GM18909 (cell line): ENCODE measurements around the gene RFTN1.

ENCODE experiments used
- ATAC-seq: cut with Tn5 transposase; IDR thresholded peaks from one replicate; pipeline ENCODE4 v1.9.1; 2021; ENCODE audit warnings: mild to moderate bottlenecking; ENCODE audit not compliant: unreplicated experiment, poor library complexity

RFTN1 gene

DNA sequence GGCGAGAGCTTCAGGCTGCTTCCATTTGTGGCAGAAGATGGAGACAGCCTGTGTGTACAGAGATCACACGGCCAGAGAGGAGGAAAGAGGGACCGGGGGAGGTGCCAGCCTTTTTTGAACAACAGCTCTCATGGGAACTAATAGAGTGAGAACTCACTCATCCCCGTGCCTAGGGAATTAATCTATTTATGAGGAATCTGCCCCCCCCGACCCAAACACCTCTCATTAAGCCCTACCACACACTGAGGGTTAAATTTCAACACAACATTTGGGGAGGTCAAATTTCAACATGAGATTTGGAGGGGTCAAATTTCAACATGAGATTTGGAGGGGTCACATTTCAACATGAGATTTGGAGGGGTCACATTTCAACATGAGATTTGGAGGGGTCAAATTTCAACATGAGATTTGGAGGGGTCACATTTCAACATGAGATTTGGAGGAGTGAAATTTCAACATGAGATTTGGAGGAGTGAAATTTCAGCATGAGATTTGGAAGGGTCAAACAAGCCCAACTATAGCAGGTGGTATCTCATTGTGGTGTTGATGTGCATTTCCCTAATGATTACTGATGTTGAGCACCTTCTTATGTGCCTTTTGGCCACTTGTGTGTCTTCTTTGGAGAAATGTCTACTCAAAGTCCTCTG, 20.6 kb upstream of the RFTN1 start:
- no peak for ATAC-seq

DNA sequence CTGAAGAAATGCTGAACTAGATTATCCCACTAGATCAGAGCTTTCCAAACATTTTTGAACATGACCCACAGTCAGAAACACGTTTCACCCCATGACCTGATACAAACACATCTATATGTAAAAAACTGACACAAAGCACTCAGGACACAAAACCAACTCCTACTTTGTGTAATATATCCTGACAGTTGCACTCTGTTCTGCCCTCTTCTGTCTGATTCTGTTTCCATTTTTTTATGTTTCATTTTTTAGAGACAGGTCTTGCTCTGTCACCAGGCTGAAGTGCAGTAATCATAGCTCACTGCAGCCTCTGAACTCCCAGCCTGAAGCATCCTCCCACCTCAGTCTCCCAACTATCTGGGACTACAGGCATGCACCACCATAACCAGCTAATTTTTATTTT, 15.8 kb upstream of the RFTN1 start:
- no peak for ATAC-seq

GRCh38 chr3:16528581-16528993, 15.1 kb upstream of the RFTN1 start:
- no peak for ATAC-seq

DNA sequence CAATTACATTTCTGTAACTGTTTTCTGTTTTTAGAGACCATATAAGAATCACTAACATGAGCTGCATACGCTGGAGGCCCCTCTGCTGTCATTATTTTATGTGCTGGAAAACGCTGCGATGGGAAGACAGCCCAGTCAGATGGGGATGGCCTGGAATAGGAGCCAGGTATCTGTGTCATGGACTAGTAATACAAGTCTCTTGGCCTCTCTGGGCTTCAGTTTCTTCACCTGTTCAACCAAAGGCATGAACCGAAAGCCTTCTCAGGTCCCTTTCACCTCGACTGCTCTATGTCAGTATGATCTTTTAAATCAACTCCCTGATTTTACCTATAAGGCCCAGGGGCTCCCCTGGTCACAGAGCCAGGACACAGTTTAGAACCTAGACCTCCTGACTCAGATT, 14.6 kb upstream of the RFTN1 start:
- no peak for ATAC-seq

GRCh38 chr3:16524196-16524595, 10.7 kb upstream of the RFTN1 start:
- no peak for ATAC-seq

DNA sequence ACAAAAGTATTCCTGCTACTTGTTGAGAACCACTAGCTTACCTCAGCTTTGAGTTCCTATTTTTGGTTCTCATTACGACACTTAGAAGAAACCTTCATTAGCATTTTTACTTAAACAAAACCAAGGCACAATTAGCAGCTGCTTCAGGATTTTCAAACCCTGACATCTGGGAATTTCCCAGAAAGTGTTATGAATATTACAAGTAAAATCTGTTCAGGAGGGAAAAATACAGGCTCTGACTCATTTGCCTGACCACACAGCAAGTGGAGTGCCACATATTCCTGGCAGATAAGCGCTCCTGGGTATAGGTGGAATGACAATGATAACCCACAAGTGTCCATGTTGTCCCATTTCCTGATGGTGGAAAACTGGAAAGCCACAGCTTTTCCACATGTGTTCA, 10.3 kb upstream of the RFTN1 start:
- no peak for ATAC-seq

- no peak for ATAC-seq
Measured at GRCh38 chr3:16522834-16523233, 9.3 kb upstream of the RFTN1 start.

- peak; percentile 48 for ATAC-seq
Measured at GRCh38 chr3:16520970-16521881, 7.7 kb upstream of the RFTN1 start.

- no peak for ATAC-seq
Measured at GRCh38 chr3:16520241-16520969, 6.9 kb upstream of the RFTN1 start.

- peak; percentile 30 for ATAC-seq
Measured at GRCh38 chr3:16516695-16517481, 3.4 kb upstream of the RFTN1 start.

DNA sequence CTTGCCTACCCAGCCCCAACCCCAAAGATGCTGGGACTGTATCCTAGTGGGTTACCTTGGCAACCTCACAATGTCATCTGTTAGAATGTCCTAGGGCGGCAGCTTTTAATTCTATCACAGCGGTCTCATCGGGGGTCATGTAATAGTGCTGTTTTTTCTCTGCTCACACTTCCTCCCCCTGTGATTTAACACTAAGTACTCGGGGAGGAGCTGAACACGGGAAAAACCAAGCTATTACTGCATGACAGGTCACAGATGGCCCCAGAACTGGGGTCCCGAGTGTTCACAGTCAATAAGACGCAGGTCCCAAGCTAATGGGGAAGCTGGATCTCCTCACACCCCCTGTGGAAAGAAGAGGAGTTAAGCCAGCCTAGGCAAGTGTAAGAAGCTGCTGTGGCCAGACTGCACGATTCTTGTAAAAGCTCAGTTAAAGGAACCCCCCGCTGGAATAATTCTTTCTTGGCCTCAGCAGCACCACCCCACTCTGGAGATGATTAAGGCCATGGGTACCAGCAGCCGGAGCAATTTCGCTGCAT, 2.5 kb upstream of the RFTN1 start:
- no peak for ATAC-seq

- ATAC-seq = no peak
Measured at GRCh38 chr3:16514755-16515353, 1.4 kb upstream of the RFTN1 start.

DNA sequence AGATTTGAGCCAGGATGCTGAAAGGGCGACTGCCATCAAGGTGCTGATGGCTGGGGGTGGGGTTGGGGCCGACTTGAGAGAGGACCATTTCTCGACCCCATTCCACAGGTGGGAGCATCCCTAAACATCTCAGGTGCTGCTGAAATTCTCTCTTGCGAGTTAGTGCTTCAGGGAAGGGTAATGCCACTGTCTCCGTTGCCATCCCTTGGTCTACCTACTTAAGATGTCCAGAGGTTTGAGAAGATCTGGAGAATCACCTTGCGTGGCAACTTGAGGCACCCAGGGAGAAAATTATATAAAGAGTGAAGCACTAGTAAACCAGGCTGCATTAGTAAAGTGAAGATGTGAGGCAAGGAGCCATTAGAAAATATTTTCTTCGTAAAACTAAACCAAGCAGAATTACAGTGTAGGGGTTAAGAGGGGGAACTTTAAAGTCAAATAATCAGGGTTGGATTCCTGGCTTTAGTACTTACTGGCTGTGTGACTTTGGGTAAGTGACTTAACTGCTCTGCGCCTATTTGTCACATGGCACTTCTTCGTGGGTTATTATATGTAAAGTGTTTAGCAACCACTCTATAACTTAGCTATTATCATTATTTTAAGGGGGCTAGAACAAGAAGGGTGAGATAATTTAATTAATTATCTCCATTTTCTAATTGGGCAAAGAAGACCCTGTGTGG, 662 bp upstream of the RFTN1 start:
- ATAC-seq = no peak

GRCh38 chr3:16512435-16513140, 911 bp downstream of the RFTN1 start:
- peak; percentile 19 for ATAC-seq

DNA sequence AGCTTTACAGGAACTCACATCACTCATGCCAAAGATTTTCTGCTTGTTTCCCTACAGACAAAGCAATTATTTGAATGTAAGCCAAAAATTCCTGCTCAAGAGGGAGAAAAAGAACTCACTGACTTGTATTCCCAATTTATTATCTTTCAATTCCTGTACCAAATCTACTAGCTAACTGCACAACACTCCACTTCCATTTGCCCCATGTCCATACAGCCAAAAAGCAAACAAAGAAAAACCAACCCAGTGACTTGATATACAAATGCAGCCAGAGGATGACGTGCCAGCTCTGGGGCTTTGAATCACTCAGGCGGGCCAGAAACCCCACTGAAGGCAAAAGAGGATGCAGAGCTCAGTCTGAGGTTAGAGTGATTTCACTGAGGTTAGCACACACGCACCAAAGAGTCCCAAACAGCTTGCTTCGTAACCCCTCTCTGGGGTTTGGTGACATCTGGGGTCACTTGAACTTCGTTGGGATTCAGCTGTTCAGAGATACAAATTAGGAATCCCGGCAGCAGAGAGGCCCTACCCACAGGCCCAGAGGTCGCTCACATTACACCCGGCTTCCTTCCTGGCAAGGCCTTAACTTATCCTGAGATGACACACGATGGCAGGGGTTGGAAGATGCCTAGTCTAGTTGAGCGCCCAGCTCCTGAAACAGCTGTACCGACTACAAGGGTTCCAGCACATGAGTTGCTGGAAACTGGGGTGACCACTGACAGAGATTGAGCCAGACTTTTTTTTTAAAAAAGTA, 1.6 kb downstream of the RFTN1 start:
- ATAC-seq = peak; percentile 50

- ATAC-seq = no peak
Measured at GRCh38 chr3:16510620-16511319, 2.7 kb downstream of the RFTN1 start.
